GM21360 (cell line): ENCODE data around the gene TANGO6.

Experiments used
- ATAC-seq: cut with Tn5 transposase; IDR thresholded peaks from one replicate; pipeline ENCODE4 v1.9.1; 2021; ENCODE audit warnings: mild to moderate bottlenecking, moderate library complexity; ENCODE audit not compliant: unreplicated experiment

TANGO6 gene

GRCh38 chr16:68907297-68907696, 64.0 kb downstream of the TANGO6 start:
- ATAC-seq = no peak

GRCh38 chr16:68907781-68908181, 64.5 kb downstream of the TANGO6 start:
- no peak for ATAC-seq

- no peak for ATAC-seq
These were observed 65.9 kb downstream of the TANGO6 start for GRCh38 chr16:68909099-68909733.

GRCh38 chr16:68910051-68910450, 66.7 kb downstream of the TANGO6 start:
- ATAC-seq = no peak

GRCh38 chr16:68915589-68915988, 72.3 kb downstream of the TANGO6 start:
- ATAC-seq = no peak

- no peak for ATAC-seq
These were observed 74.2 kb downstream of the TANGO6 start for GRCh38 chr16:68917541-68917940.

GRCh38 chr16:68920349-68920748, 77.0 kb downstream of the TANGO6 start:
- ATAC-seq = no peak

- no peak for ATAC-seq
These were observed 78.3 kb downstream of the TANGO6 start for GRCh38 chr16:68921637-68922036.

GRCh38 chr16:68923116-68923515, 79.8 kb downstream of the TANGO6 start:
- no peak for ATAC-seq

GRCh38 chr16:68927018-68927417, 83.7 kb downstream of the TANGO6 start:
- ATAC-seq = no peak

GRCh38 chr16:68931196-68931595, 87.9 kb downstream of the TANGO6 start:
- no peak for ATAC-seq

GRCh38 chr16:68934402-68934801, 91.1 kb downstream of the TANGO6 start:
- no peak for ATAC-seq

- ATAC-seq = no peak
These were observed 91.7 kb downstream of the TANGO6 start for GRCh38 chr16:68935008-68935407.

GRCh38 chr16:68936736-68937631, 93.7 kb downstream of the TANGO6 start:
- no peak for ATAC-seq

- no peak for ATAC-seq
These were observed 96.5 kb downstream of the TANGO6 start for GRCh38 chr16:68939692-68940320.

- ATAC-seq = no peak
These were observed 97.5 kb downstream of the TANGO6 start for GRCh38 chr16:68940816-68941215.

- ATAC-seq = no peak
These were observed 100.6 kb downstream of the TANGO6 start for GRCh38 chr16:68943961-68944360.

GRCh38 chr16:68948230-68948910, 105.0 kb downstream of the TANGO6 start:
- no peak for ATAC-seq

- ATAC-seq = no peak
These were observed 108.9 kb downstream of the TANGO6 start for GRCh38 chr16:68951991-68952877.

- no peak for ATAC-seq
These were observed 111.7 kb downstream of the TANGO6 start for GRCh38 chr16:68954911-68955635.
